AG04450 (cell line): ENCODE results near the gene NCAM1. TPM values are rescaled to one million over a fixed set of nuclear protein-coding genes. Genes with fewer than 3 reads are reported as not detected.
A peak's percentile ranks its signal among the peaks of the same experiment; 100 is the strongest.

Source experiments
- CTCF ChIA-PET: fragments of 300-600, 350-600 bp; formaldehyde crosslinking; extraction: SDS; loops from one replicate; lab custom pipeline; 2022; ENCODE audit warnings: antibody characterized with exemption, inconsistent platforms; lab: Charles Lee
- POLR2A ChIA-PET: fragments of 350-600 bp; formaldehyde crosslinking; extraction: SDS; loops from one replicate; lab custom pipeline; 2021; ENCODE audit warnings: antibody characterized with exemption, inconsistent platforms; lab: Yijun Ruan, JAX
- DNase-seq: peaks from one replicate; pipeline ENCODE4 v3.0.0-alpha.2; 2011; ENCODE audit warnings: low read depth, low spot score
- H3K27ac ChIP-seq: one replicate; pipeline ENCODE4 v1.5.1; 2012; ENCODE audit warnings: low read depth, low read length, control low read depth
- H3K27me3 ChIP-seq: one replicate; pipeline ENCODE4 v1.6.0; 2012; ENCODE audit warnings: low read length; ENCODE audit not compliant: control insufficient read depth, insufficient read depth
- H3K4me3 ChIP-seq: 2 replicates; pipeline ENCODE4 v1.5.1; 2011; ENCODE audit warnings: mild to moderate bottlenecking, low read depth, low read length, control low read depth
- H3K9me3 ChIP-seq: 2 replicates; pipeline ENCODE4 v1.5.1; 2012; ENCODE audit warnings: low read length; ENCODE audit not compliant: control insufficient read depth, insufficient read depth
- polyA plus RNA-seq: library from polyadenylated mRNA; depleted of rRNA; stranded (reverse); fragments of >200 nt; gene quantifications from 2 replicates; pipeline ENCODE4 v1.2.3, GENCODE V29; 2011
- TF ChIP-seq, protein P1 (sequence below): IDR thresholded peaks from 2 replicates; pipeline ENCODE4 v1.5.1; 2011; ENCODE audit warnings: low read depth, low read length, control low read depth, inconsistent platforms

Gene NCAM1
- polyA plus RNA-seq, 1 experiment, result not detected

DNA sequence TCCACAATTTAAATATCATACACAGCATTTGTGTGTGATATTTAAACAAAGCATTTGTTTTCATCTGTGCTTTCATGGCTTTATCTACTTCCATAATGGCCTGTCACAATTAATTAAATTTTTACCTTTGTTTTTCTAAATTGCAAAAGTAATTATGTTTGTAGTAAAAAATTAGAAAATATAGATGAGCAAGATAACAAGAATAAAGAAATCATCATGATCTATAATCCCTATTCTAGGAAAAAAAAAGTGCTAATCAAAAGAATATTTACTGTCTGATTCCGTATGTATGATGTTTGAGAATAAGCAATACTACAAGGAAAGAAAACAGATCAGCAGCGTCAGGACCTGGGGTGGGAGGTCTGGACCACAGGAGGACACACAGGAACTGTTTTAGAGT is 149.9 kb downstream of the NCAM1 start:
- H3K9me3 ChIP-seq, result no peaks in the 10 kb centered on the region
- CTCF ChIA-PET, result interaction anchor here (0.6 to 1.5 kb wide), 2 partner anchors 88 to 523 kb away, joined by 3 read pairs; no protein-coding TSS in a partner anchor
- POLR2A ChIA-PET, result no interaction called here
- DNase-seq, result no peak
- TF ChIP-seq, protein P1, sequence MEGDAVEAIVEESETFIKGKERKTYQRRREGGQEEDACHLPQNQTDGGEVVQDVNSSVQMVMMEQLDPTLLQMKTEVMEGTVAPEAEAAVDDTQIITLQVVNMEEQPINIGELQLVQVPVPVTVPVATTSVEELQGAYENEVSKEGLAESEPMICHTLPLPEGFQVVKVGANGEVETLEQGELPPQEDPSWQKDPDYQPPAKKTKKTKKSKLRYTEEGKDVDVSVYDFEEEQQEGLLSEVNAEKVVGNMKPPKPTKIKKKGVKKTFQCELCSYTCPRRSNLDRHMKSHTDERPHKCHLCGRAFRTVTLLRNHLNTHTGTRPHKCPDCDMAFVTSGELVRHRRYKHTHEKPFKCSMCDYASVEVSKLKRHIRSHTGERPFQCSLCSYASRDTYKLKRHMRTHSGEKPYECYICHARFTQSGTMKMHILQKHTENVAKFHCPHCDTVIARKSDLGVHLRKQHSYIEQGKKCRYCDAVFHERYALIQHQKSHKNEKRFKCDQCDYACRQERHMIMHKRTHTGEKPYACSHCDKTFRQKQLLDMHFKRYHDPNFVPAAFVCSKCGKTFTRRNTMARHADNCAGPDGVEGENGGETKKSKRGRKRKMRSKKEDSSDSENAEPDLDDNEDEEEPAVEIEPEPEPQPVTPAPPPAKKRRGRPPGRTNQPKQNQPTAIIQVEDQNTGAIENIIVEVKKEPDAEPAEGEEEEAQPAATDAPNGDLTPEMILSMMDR, result no peak
- H3K27ac ChIP-seq, result no peak overlapping the region
- H3K27me3 ChIP-seq, result no peaks in the 10 kb centered on the region
- no peak overlapping the region for H3K4me3 ChIP-seq

DNA sequence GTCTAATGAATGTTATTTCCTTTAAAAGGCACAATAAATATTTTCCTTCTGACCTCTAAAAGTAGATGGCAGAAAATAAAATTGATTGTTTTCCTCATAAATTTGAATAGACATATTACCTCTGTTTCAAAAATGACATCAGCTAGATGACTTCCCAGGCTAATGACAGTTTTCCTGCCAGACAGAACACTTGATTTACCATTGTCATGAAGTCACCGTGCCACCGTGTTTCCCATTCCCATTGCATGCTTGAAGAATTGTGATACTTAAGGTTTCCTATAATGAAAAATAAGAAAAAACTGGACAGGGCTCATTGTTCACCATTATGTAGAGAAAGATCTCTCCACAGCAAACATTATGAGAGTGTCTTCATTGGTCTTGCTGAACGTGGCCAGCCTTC is 151.1 kb downstream of the NCAM1 start:
- H3K27ac ChIP-seq, result no peak overlapping the region
- H3K27me3 ChIP-seq, result no peaks in the 10 kb centered on the region
- no peak overlapping the region for H3K4me3 ChIP-seq
- POLR2A ChIA-PET, result no interaction called here
- TF ChIP-seq, protein P1, result no peak
- no peaks in the 10 kb centered on the region for H3K9me3 ChIP-seq
- no peak for DNase-seq
- CTCF ChIA-PET, result no interaction called here

DNA sequence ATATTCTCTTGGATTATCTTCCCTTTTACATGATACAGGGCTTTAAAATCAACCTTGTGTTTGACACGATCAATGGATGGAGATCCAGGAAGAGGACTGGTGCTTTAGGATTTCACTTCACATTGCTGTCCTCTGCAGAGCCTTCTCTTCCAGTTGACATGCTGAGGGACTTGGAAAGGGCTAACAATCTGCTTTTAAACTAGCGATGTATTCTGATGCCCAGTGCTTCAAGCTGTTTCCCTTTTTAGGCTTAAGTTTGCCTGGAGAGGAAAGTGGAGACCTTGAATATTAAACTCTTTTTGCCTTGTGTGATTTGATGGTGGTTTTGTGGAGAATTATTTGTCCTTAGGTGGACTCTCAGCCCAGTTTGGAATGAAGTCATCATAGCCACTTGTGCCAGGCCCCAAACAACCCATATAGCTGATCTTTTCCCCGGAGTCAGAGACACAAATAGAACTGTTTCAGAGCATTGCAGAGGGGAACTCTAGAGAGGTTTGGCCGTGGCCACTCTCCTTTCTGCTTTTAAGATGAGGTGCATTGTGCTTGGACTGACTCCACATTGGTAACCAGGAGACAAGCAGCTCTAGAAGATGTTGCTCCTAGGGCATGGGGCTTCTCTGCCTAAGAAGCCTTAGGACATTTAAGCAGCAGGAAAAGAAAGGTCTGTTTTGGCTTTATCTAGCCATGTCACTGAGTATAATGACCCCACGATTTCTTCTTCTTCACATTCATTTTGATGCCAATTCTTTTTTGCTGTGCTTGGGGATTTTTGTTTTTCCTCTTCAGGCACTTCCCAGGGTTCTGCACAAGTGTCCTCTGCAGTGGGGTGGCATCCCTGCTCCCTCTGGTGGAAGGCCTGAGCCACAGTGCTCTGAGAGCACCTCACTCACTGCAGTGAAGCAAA is 152.8 kb downstream of the NCAM1 start:
- TF ChIP-seq, protein P1, result peak; percentile 59
- H3K9me3 ChIP-seq, result no peaks in the 10 kb centered on the region
- ChIA-PET POLR2A (no interaction called here), CTCF (interaction anchor here (0.6 to 2.1 kb wide), 5 partner anchors 156 to 825 kb away, joined by 3 to 16 read pairs (median 4); no protein-coding TSS in a partner anchor)
- no peak for DNase-seq
- H3K27me3 ChIP-seq, result no peaks in the 10 kb centered on the region
- H3K27ac ChIP-seq, result no peak overlapping the region
- no peak overlapping the region for H3K4me3 ChIP-seq

DNA sequence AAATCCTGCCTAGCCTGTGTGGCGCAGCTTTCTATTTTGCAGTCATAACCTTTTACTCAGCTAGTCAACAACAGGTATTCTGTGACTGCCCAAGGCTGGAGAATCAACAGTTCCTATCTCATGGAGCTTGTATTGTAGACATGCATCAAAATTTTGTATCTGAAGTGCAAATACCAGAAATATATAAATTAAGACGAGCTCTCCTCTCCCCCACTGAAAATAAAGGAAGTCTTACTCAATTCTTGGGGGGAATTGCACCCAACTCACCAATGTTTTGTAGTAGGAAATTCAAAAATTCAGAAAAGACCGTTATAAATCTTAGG is 153.4 kb downstream of the NCAM1 start:
- Histone ChIP-seq H3K27me3 (no peaks in the 10 kb centered on the region), H3K9me3 (no peaks in the 10 kb centered on the region), H3K27ac (no peak overlapping the region), H3K4me3 (no peak overlapping the region)
- ChIA-PET CTCF (interaction anchor here (0.6 to 2.1 kb wide), 5 partner anchors 21 to 528 kb away, joined by 3 to 16 read pairs (median 4); no protein-coding TSS in a partner anchor), POLR2A (no interaction called here)
- no peak for DNase-seq
- TF ChIP-seq, protein P1, result no peak

DNA sequence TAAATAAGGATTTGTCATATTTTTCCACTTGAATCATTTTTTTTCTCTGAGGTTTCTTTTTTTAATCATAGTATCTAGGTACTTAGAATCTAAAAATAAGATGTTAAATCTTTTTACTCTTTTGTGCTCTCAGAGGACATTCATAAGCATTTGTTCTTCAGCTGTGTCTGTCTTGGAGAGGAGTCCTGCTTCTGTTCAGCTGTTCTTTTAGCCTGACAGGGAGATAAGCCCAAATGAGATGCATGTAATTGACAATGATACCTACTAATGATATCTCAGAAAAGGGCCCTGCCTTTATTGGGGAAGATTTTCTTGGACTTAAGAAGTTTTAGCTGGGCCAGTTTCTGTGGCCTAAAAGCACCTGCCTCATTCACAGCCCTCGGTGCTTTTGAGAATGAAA is 156.9 kb downstream of the NCAM1 start:
- Histone ChIP-seq H3K9me3 (no peaks in the 10 kb centered on the region), H3K27me3 (no peaks in the 10 kb centered on the region), H3K4me3 (no peak overlapping the region), H3K27ac (no peak overlapping the region)
- POLR2A ChIA-PET, result no interaction called here
- CTCF ChIA-PET, result no interaction called here
- TF ChIP-seq, protein P1, result no peak
- no peak for DNase-seq
